ENCODE results near the gene TBL1X. TPM values are rescaled to one million over a fixed set of nuclear protein-coding genes. Genes with fewer than 3 reads are reported as not detected.

Gene TBL1X
- total and polyA plus RNA-seq, 7 experiments from 2014 or later: 11.8 to 58.8 (median 28.9) TPM

DNA sequence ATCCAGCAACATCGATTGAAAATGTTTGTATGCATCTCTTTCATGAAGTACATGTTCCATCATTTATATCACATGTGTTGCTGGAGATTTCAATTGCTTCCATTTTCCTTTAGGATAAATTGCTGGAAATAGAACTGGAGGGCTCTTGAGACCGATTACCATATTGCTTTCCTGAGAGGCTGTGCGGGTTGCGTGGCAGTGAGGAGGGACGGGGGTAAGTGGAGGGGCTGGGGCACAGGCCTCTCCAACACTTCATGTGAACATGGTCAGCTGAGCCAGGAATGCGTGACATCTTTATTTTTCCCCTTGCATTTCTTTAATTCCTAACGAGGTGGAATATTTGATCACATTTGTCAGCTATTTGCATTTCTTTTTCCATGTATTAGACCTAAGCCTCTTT is 144.6 kb downstream of the TBL1X start:
- Mint-ChIP-seq H3K36me3 (peaks cover 0 to 8% (median 0%) of the 10 kb centered on the region in 5 donors), H3K9me3 (peaks cover 0 to 3% (median 0%) of the 10 kb centered on the region in 11 donors), H3K27ac (peak overlapping the region in 1 of 9 donors; percentile 27), H3K4me1 (peaks cover 0 to 21% (median 5%) of the 10 kb centered on the region in 7 donors), H3K27me3 (no peaks in the 10 kb centered on the region), H3K4me3 (no peak overlapping the region)
- Histone ChIP-seq H3K9me3 (ENCODE audit: control insufficient read depth in 2 of 3, low read length in 3 of 3) (no peaks in the 10 kb centered on the region), H3K4me1 (ENCODE audit: control insufficient read depth in 2 of 2, insufficient read depth in 2 of 2, low read length in 2 of 2) (no peaks in the 10 kb centered on the region), H3K27me3 (ENCODE audit: control insufficient read depth in 2 of 2, insufficient read depth in 2 of 2, low read length in 2 of 2) (no peaks in the 10 kb centered on the region), H3K4me3 (ENCODE audit: low read length) (no peak overlapping the region), H3K27ac (ENCODE audit: low read depth, low read length) (no peak overlapping the region), H3K36me3 (ENCODE audit: control insufficient read depth in 2 of 3, insufficient read depth in 3 of 3, low read length in 3 of 3) (no peaks in the 10 kb centered on the region)
- DNase-seq (no peak), ATAC-seq (no peak)
- intact Hi-C loops (cut with micrococcal nuclease): no loop called here
- ChIA-PET POLR2A (no interaction called here), CTCF (no interaction called here)

DNA sequence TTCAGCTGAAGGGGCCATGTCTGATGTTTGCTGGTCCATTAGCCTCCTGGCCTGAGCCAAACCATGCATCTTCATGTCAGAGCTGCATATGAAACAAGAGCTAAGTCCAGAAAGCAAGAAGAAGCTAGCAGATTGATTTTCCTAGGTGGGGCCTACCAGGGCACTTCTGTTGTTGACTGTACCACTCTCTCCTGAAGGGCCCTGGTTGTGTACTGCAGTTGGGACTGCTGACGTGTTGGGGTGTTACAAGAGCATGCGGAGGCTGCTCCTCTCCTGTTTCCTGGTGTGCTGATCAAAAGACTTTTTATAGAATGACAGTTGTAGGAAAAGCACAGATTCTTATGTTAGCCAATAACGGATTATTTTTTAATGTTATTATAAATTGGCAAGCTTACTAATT is 145.1 kb downstream of the TBL1X start:
- intact Hi-C loops (cut with micrococcal nuclease): no loop called here
- H3K4me1 Mint-ChIP-seq: peaks cover 0 to 21% (median 5%) of the 10 kb centered on the region in 7 donors
- no peaks in the 10 kb centered on the region for H3K27me3 Mint-ChIP-seq
- CTCF ChIA-PET: no interaction called here
- H3K9me3 Mint-ChIP-seq: peaks cover 0 to 3% (median 0%) of the 10 kb centered on the region in 11 donors
- Histone ChIP-seq H3K27ac (ENCODE audit: low read depth, low read length) (no peak overlapping the region), H3K36me3 (ENCODE audit: control insufficient read depth in 2 of 3, insufficient read depth in 3 of 3, low read length in 3 of 3) (no peaks in the 10 kb centered on the region), H3K27me3 (ENCODE audit: control insufficient read depth in 2 of 2, insufficient read depth in 2 of 2, low read length in 2 of 2) (no peaks in the 10 kb centered on the region), H3K4me3 (ENCODE audit: low read length) (no peak overlapping the region), H3K9me3 (ENCODE audit: control insufficient read depth in 2 of 3, low read length in 3 of 3) (no peaks in the 10 kb centered on the region), H3K4me1 (ENCODE audit: control insufficient read depth in 2 of 2, insufficient read depth in 2 of 2, low read length in 2 of 2) (no peaks in the 10 kb centered on the region)
- no peak overlapping the region for H3K27ac Mint-ChIP-seq
- ATAC-seq (no peak), DNase-seq (no peak)
- POLR2A ChIA-PET: no interaction called here
- H3K36me3 Mint-ChIP-seq: peaks cover 0 to 7% (median 0%) of the 10 kb centered on the region in 5 donors
- H3K4me3 Mint-ChIP-seq: no peak overlapping the region

DNA sequence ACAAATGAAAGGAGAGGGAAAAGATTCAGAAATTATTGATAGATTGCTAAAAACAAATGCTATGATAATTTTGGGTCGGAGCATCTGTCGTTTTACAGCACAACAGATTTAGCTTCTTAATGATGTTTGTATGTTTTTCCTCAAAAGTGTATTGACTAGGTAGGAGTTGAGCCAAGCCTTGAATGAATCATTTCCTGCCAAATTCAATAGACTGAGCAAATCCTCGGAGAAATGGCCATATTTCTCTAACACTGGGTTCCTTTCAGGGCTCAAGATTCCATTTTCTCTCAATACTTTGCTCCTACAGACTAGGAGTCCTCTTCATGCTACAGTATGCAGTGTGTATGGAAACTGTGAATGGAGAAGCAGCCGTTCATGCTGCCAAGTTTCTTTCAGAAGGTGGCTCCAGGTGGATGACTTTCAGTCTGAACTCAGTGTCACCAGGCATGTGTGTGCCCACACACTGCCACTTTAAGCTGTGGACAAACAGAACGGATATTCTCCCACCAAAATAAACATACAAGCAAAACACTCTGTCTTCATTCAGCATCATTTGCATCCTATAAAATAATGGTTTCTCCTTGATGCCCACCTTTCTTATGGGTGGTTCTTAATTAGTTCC is 146.0 kb downstream of the TBL1X start:
- H3K36me3 Mint-ChIP-seq: peaks cover 0 to 5% (median 0%) of the 10 kb centered on the region in 5 donors
- ChIA-PET POLR2A (no interaction called here), CTCF (no interaction called here)
- no peaks in the 10 kb centered on the region for H3K27me3 ChIP-seq (ENCODE audit: control insufficient read depth in 2 of 2, insufficient read depth in 2 of 2, low read length in 2 of 2)
- no peaks in the 10 kb centered on the region for H3K27me3 Mint-ChIP-seq
- intact Hi-C loops (cut with micrococcal nuclease): no loop called here
- H3K27ac Mint-ChIP-seq: no peak overlapping the region
- no peaks in the 10 kb centered on the region for H3K4me1 ChIP-seq (ENCODE audit: control insufficient read depth in 2 of 2, insufficient read depth in 2 of 2, low read length in 2 of 2)
- H3K9me3 Mint-ChIP-seq: peaks cover 0 to 3% (median 0%) of the 10 kb centered on the region in 11 donors
- peaks cover 0 to 25% (median 8%) of the 10 kb centered on the region in 7 donors for H3K4me1 Mint-ChIP-seq
- no peak overlapping the region for H3K4me3 Mint-ChIP-seq
- no peak overlapping the region for H3K4me3 ChIP-seq (ENCODE audit: low read length)
- DNase-seq (no peak), ATAC-seq (no peak)
- no peak overlapping the region for H3K27ac ChIP-seq (ENCODE audit: low read depth, low read length)
- no peaks in the 10 kb centered on the region for H3K36me3 ChIP-seq (ENCODE audit: control insufficient read depth in 2 of 3, insufficient read depth in 3 of 3, low read length in 3 of 3)
- no peaks in the 10 kb centered on the region for H3K9me3 ChIP-seq (ENCODE audit: control insufficient read depth in 2 of 3, low read length in 3 of 3)

DNA sequence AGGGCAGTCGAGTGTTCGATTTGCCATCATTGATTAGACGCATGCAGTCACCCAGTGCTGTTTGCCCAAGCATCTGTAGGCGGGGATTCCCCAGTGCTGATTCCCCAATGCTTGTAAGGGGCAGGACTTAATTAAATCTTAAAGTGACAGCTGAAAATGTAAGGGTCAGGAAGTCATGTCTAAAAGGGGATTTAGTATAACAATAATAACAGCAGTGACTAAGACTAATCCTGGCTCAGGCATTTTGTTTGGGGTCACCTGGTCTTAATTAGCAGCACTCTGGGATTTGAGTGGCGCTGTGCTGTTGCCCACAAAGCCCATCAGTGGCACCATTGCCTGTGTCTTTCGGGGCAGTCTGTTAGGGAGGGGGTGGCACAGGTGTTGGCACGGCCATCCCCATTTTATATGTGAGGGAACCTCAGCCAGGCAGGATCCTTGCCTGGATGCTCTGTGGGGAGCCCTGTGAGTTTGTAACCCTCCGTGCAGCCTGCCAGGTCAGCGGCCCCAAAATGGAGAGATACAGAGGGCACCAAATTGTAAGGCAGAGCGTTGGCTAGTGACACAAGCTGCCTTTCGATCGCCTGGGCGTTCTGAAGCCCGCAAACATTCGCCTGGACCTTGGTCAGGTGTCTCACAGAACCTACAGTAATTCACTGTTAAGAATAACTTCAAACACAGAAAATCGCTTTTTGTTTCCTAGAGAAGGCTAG is 146.7 kb downstream of the TBL1X start:
- ATAC-seq: no peak
- H3K4me3 ChIP-seq (ENCODE audit: low read length): no peak overlapping the region
- no peak overlapping the region for H3K27ac Mint-ChIP-seq
- ChIA-PET POLR2A (no interaction called here), CTCF (no interaction called here)
- DNase-seq: no peak
- intact Hi-C loops (cut with micrococcal nuclease): no loop called here
- no peaks in the 10 kb centered on the region for H3K27me3 ChIP-seq (ENCODE audit: control insufficient read depth in 2 of 2, insufficient read depth in 2 of 2, low read length in 2 of 2)
- H3K4me1 ChIP-seq (ENCODE audit: control insufficient read depth in 2 of 2, insufficient read depth in 2 of 2, low read length in 2 of 2): no peaks in the 10 kb centered on the region
- H3K27me3 Mint-ChIP-seq: no peaks in the 10 kb centered on the region
- H3K9me3 Mint-ChIP-seq: peaks cover 0 to 3% (median 0%) of the 10 kb centered on the region in 11 donors
- peaks cover 0 to 26% (median 8%) of the 10 kb centered on the region in 7 donors for H3K4me1 Mint-ChIP-seq
- no peaks in the 10 kb centered on the region for H3K9me3 ChIP-seq (ENCODE audit: control insufficient read depth in 2 of 3, low read length in 3 of 3)
- no peaks in the 10 kb centered on the region for H3K36me3 ChIP-seq (ENCODE audit: control insufficient read depth in 2 of 3, insufficient read depth in 3 of 3, low read length in 3 of 3)
- no peak overlapping the region for H3K4me3 Mint-ChIP-seq
- H3K27ac ChIP-seq (ENCODE audit: low read depth, low read length): no peak overlapping the region
- H3K36me3 Mint-ChIP-seq: peaks cover 0 to 5% (median 0%) of the 10 kb centered on the region in 5 donors

DNA sequence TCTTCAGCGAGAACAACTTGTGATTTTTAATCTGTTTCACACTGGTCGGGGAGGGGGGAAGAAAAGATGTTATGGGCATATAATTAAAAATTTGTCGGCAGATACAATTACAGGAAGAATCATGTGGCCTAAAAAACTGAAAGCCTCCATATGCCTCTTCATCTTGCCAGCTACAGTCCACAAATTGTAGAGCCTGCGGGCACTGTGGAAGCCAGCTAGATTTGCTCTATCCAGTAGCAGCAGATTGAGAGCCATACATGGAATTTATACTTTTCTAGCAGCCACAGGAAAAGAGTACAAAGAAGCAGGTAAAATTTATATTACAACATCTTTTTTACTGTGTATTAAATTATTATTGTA is 147.3 kb downstream of the TBL1X start:
- peaks cover 0 to 3% (median 0%) of the 10 kb centered on the region in 11 donors for H3K9me3 Mint-ChIP-seq
- H3K4me1 Mint-ChIP-seq: peaks cover 0 to 26% (median 7%) of the 10 kb centered on the region in 7 donors
- Histone ChIP-seq H3K27ac (ENCODE audit: low read depth, low read length) (no peak overlapping the region), H3K9me3 (ENCODE audit: control insufficient read depth in 2 of 3, low read length in 3 of 3) (no peaks in the 10 kb centered on the region), H3K27me3 (ENCODE audit: control insufficient read depth in 2 of 2, insufficient read depth in 2 of 2, low read length in 2 of 2) (no peaks in the 10 kb centered on the region), H3K4me1 (ENCODE audit: control insufficient read depth in 2 of 2, insufficient read depth in 2 of 2, low read length in 2 of 2) (no peaks in the 10 kb centered on the region), H3K4me3 (ENCODE audit: low read length) (no peak overlapping the region), H3K36me3 (ENCODE audit: control insufficient read depth in 2 of 3, insufficient read depth in 3 of 3, low read length in 3 of 3) (no peaks in the 10 kb centered on the region)
- H3K27me3 Mint-ChIP-seq: no peaks in the 10 kb centered on the region
- DNase-seq: no peak
- CTCF ChIA-PET: no interaction called here
- POLR2A ChIA-PET: no interaction called here
- ATAC-seq: no peak
- H3K36me3 Mint-ChIP-seq: peaks cover 0 to 5% (median 0%) of the 10 kb centered on the region in 5 donors
- H3K4me3 Mint-ChIP-seq: no peak overlapping the region
- H3K27ac Mint-ChIP-seq: no peak overlapping the region
- intact Hi-C loops (cut with micrococcal nuclease): no loop called here

DNA sequence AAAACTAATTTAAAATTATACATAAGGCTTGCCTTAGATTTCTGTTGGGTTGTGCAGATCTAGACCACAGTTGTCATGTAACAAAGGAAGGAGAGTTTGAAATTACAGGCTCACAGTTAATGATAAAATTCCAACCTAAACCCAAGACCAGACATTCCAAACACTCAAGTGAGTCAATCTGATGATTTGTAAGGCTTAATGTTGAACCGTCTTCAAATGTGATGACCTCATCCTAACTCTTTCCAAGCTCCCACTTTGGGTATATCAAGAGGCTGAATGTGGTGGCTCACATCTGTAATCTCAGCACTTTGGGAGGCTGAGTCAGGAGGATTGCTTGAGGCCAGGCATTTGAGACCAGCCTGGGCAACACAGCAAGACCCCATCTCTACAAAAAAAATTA is 149.2 kb downstream of the TBL1X start:
- peaks cover 0 to 14% (median 4%) of the 10 kb centered on the region in 5 donors for H3K36me3 Mint-ChIP-seq
- no peak overlapping the region for H3K4me3 Mint-ChIP-seq
- DNase-seq (no peak), ATAC-seq (no peak)
- Histone ChIP-seq H3K27ac (ENCODE audit: low read depth, low read length) (no peak overlapping the region), H3K4me1 (ENCODE audit: control insufficient read depth in 2 of 2, insufficient read depth in 2 of 2, low read length in 2 of 2) (no peaks in the 10 kb centered on the region), H3K9me3 (ENCODE audit: control insufficient read depth in 2 of 3, low read length in 3 of 3) (no peaks in the 10 kb centered on the region), H3K4me3 (ENCODE audit: low read length) (no peak overlapping the region), H3K36me3 (ENCODE audit: control insufficient read depth in 2 of 3, insufficient read depth in 3 of 3, low read length in 3 of 3) (no peaks in the 10 kb centered on the region), H3K27me3 (ENCODE audit: control insufficient read depth in 2 of 2, insufficient read depth in 2 of 2, low read length in 2 of 2) (no peaks in the 10 kb centered on the region)
- ChIA-PET POLR2A (interaction anchor here (0.6 kb wide), 1 partner anchor 14 kb away, joined by 3 read pairs; no protein-coding TSS in a partner anchor), CTCF (no interaction called here)
- intact Hi-C loops (cut with micrococcal nuclease): no loop called here
- peaks cover 0 to 3% (median 0%) of the 10 kb centered on the region in 11 donors for H3K9me3 Mint-ChIP-seq
- no peaks in the 10 kb centered on the region for H3K27me3 Mint-ChIP-seq
- H3K27ac Mint-ChIP-seq: no peak overlapping the region
- H3K4me1 Mint-ChIP-seq: peaks cover 0 to 23% (median 13%) of the 10 kb centered on the region in 7 donors

DNA sequence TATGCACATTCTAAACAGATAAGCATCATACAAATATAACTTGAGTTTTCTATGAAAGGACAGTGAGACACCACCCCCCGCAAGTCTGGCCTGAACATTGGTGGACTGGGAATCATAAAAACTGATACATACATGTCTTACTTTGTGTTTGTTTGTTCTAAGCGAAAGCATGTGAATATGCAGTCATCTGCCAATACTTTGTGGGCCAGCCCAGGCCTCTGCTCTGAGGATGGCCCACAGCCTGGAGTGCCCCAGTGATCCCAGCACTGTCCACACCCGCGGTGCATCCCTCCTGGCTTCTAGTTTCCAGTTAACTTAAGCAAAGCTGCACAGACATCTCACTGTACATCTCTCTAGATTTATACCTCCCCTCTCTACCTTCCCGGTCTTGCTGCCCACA is 154.3 kb downstream of the TBL1X start:
- H3K36me3 Mint-ChIP-seq: peaks cover 0 to 26% (median 8%) of the 10 kb centered on the region in 5 donors
- no peaks in the 10 kb centered on the region for H3K27me3 ChIP-seq (ENCODE audit: control insufficient read depth in 2 of 2, insufficient read depth in 2 of 2, low read length in 2 of 2)
- intact Hi-C loops (cut with micrococcal nuclease): no loop called here
- peaks cover 7 to 62% (median 53%) of the 10 kb centered on the region in 7 donors for H3K4me1 Mint-ChIP-seq
- H3K4me1 ChIP-seq (ENCODE audit: control insufficient read depth in 2 of 2, insufficient read depth in 2 of 2, low read length in 2 of 2): no peaks in the 10 kb centered on the region
- ATAC-seq (no peak), DNase-seq (no peak)
- peak overlapping the region in 3 of 9 donors; percentile 47 to 53 (median 48) for H3K27ac Mint-ChIP-seq
- no peak overlapping the region for H3K4me3 ChIP-seq (ENCODE audit: low read length)
- H3K4me3 Mint-ChIP-seq: no peak overlapping the region
- ChIA-PET POLR2A (no interaction called here), CTCF (no interaction called here)
- H3K27ac ChIP-seq (ENCODE audit: low read depth, low read length): no peak overlapping the region
- H3K36me3 ChIP-seq (ENCODE audit: control insufficient read depth in 2 of 3, insufficient read depth in 3 of 3, low read length in 3 of 3): no peaks in the 10 kb centered on the region
- H3K27me3 Mint-ChIP-seq: no peaks in the 10 kb centered on the region
- no peaks in the 10 kb centered on the region for H3K9me3 ChIP-seq (ENCODE audit: control insufficient read depth in 2 of 3, low read length in 3 of 3)
- H3K9me3 Mint-ChIP-seq: no peaks in the 10 kb centered on the region
